GM12878 (cell line): ENCODE measurements around the gene FSTL4. TPM values are rescaled to one million over a fixed set of nuclear protein-coding genes. Genes with fewer than 3 reads are reported as not detected.

Experiments used
- ATAC-seq: fragments of 200-7000 bp; cut with Tn5 transposase; 3 replicates; pipeline ENCODE4 v1.9.1; 2020; ENCODE audit warnings: mild to moderate bottlenecking, moderate library complexity
- BruUV-seq: library from RNA; stranded (reverse); fragments of 400-500 nt; replicated peaks from 2 replicates; lab custom pipeline; 2021; lab: Mats Ljungman, UMichigan
- CTCF ChIA-PET: fragments of 300-600 bp; sonication (Branson Sonifier 250); formaldehyde crosslinking; extraction: SDS; loops from one replicate; lab custom pipeline; 2021; ENCODE audit warnings: inconsistent platforms; lab: Yijun Ruan, JAX
- POLR2A ChIA-PET: fragments of 350-600 bp; formaldehyde crosslinking; extraction: SDS; loops from one replicate; lab custom pipeline; 2021; ENCODE audit warnings: inconsistent platforms; lab: Charles Lee
- RAD21 ChIA-PET: fragments of 300-600 bp; sonication (Branson Sonifier 250); formaldehyde crosslinking; loops from one replicate; lab custom pipeline; 2023; ENCODE audit warnings: antibody characterized with exemption; ENCODE audit not compliant: unreplicated experiment; lab: Charles Lee
- SMC1A ChIA-PET: fragments of 300-600 bp; sonication (Branson Sonifier 250); formaldehyde crosslinking; loops from one replicate; lab custom pipeline; 2023; ENCODE audit not compliant: unreplicated experiment, uncharacterized antibody; lab: Charles Lee
- DNase-seq: peaks from one replicate; pipeline ENCODE4 v3.0.0-alpha.2; 2011; ENCODE audit warnings: low read depth, low spot score
- FAIRE-seq: peaks from 3 replicates; lab custom pipeline; 2011; peaks lifted over from hg19 to GRCh38; lab: Jason Lieb, UNC
- H2AFZ ChIP-seq: 2 replicates; pipeline ENCODE4 v1.6.0; 2011; ENCODE audit warnings: low read depth, low read length, control low read depth; ENCODE audit not compliant: control insufficient read depth
- H3K27ac ChIP-seq: 2 replicates; pipeline ENCODE4 v1.5.1; 2011; ENCODE audit warnings: control low read depth; ENCODE audit not compliant: control insufficient read depth, insufficient read depth
- H3K27me3 ChIP-seq, 2 experiments: replicated peaks in 1 of 2; 2 replicates each; pipeline versions ENCODE4 v1.6.0 to v1.6.1; 2011; ENCODE audit warnings: low read length in 1 of 2; ENCODE audit not compliant: control insufficient read depth in 2 of 2, insufficient read depth in 2 of 2
- H3K36me3 ChIP-seq, 2 experiments: 2 replicates each; pipeline ENCODE4 v1.5.1; 2011; ENCODE audit warnings: low read length in 1 of 2; ENCODE audit not compliant: control insufficient read depth in 2 of 2, insufficient read depth in 2 of 2
- H3K4me1 ChIP-seq: 2 replicates; pipeline ENCODE4 v1.6.1; 2011; ENCODE audit warnings: mild to moderate bottlenecking, low read length, moderate library complexity, mixed read lengths; ENCODE audit not compliant: control insufficient read depth, insufficient read depth
- H3K4me2 ChIP-seq: 2 replicates; pipeline ENCODE4 v1.6.0; 2011; ENCODE audit warnings: control low read depth; ENCODE audit not compliant: control insufficient read depth, insufficient read depth
- H3K4me3 ChIP-seq: fragments of 200-600 bp; sonication (generic); 2 replicates; pipeline ENCODE4 v1.5.1; 2016
- H3K79me2 ChIP-seq: 2 replicates; pipeline ENCODE4 v1.6.0; 2011; ENCODE audit warnings: low read length; ENCODE audit not compliant: control insufficient read depth, insufficient read depth
- H3K9ac ChIP-seq: 2 replicates; pipeline ENCODE4 v1.8.0; 2011; ENCODE audit warnings: low read length, control low read depth, mixed read lengths; ENCODE audit not compliant: control insufficient read depth, insufficient read depth
- H3K9me3 ChIP-seq: replicated peaks from 3 replicates; pipeline ENCODE4 v1.5.1; 2011; ENCODE audit warnings: mild to moderate bottlenecking, low read length; ENCODE audit not compliant: control insufficient read depth, insufficient read depth
- H4K20me1 ChIP-seq: 2 replicates; pipeline ENCODE4 v1.6.0; 2011; ENCODE audit not compliant: control insufficient read depth, insufficient read depth
- CBX3 ChIP-seq: fragments of 200-600 bp; sonication (generic); IDR thresholded peaks from 2 replicates; pipeline ENCODE4 v1.6.1; 2016; ENCODE audit warnings: low read depth, borderline replicate concordance
- FOXM1 ChIP-seq: IDR thresholded peaks from 2 replicates; pipeline ENCODE4 v1.6.1; 2012; ENCODE audit warnings: low read depth, mild to moderate bottlenecking, inconsistent platforms, low read length, moderate library complexity
- JUND ChIP-seq: IDR thresholded peaks from 2 replicates; pipeline ENCODE4 v1.6.1; 2012; ENCODE audit warnings: low read depth, mild to moderate bottlenecking, low read length, improper control_type of control experiment, moderate library complexity
- MEF2B ChIP-seq: fragments of 450-650 bp; IDR thresholded peaks from 2 replicates; pipeline ENCODE4 v1.6.1; 2018; ENCODE audit warnings: mild to moderate bottlenecking, moderate library complexity; ENCODE audit not compliant: partially characterized antibody, poor library complexity, severe bottlenecking
- RFX5 ChIP-seq: IDR thresholded peaks from 2 replicates; pipeline ENCODE4 v1.6.1; 2011; ENCODE audit warnings: low read depth, low read length, improper control_type of control experiment
- SUPT20H ChIP-seq: IDR thresholded peaks from 2 replicates; pipeline ENCODE4 v1.6.1; 2011; ENCODE audit warnings: low read depth, mild to moderate bottlenecking, low read length, moderate library complexity, borderline replicate concordance; ENCODE audit not compliant: control insufficient read depth
- WGBS: methylation state at CpG from one replicate; pipeline ENCODE4 v1.1.6; 2016; ENCODE audit warnings: low lambda C conversion rate; ENCODE audit not compliant: insufficient replicate concordance, insufficient coverage; ENCODE audit errors: missing lambda C conversion rate; 5-methylcytosine and 5-hydroxymethylcytosine counted together
- in situ Hi-C: fragments of 300-500 bp; cut with MboI; formaldehyde crosslinking; loops from 9 replicates; pipeline ENCODE4 v1.14.3; 2018; ENCODE audit warnings: mixed read lengths
- intact Hi-C: fragments of 100-400 bp; cut with micrococcal nuclease; formaldehyde crosslinking; loops from one replicate; pipeline ENCODE4 v1.14.2; 2022; ENCODE audit not compliant: unreplicated experiment
- polyA plus RNA-seq, 11 experiments: library from polyadenylated mRNA; depleted of rRNA in 4 of 11; unstranded in 6 of 11; stranded (reverse) in 5 of 11; fragments of >200 nt; fragmentation: Nextera tagmentation in 4 of 11; fragmentation: Illumina TruSeq in 1 of 11; extraction: Ambion mirVana in 4 of 11; extraction: Trizol in 1 of 11; gene quantifications; 1 replicate in 1 of 11; 2 replicates in 10 of 11; pipeline versions ENCODE4 v1.2.1 to v1.2.3, GENCODE V29; 2011 to 2016; ENCODE audit warnings: inconsistent platforms in 2 of 11, missing spikeins in 2 of 11, low read depth in 1 of 11
- total RNA-seq, 4 experiments: library from RNA; depleted of rRNA in 3 of 4; stranded (reverse); fragments of >200 nt in 3 of 4; fragmentation: Illumina TruSeq in 1 of 4; extraction: Trizol in 1 of 4; gene quantifications; 2 replicates each; pipeline versions ENCODE4 v1.2.1 to v1.2.3, GENCODE V29; 2013 to 2021
- TF ChIP-seq, protein P1 (sequence below): IDR thresholded peaks from 2 replicates; pipeline ENCODE4 v1.6.1; 2012; ENCODE audit warnings: low read depth, low read length, improper control_type of control experiment

The FSTL4 gene
- total and polyA plus RNA-seq, 10 of the 15 experiments (the other 5 are each of a cell fraction or from before 2014, with no cell fraction given), result 0.01 to 0.79 (median 0.21) TPM; not detected in 6

DNA sequence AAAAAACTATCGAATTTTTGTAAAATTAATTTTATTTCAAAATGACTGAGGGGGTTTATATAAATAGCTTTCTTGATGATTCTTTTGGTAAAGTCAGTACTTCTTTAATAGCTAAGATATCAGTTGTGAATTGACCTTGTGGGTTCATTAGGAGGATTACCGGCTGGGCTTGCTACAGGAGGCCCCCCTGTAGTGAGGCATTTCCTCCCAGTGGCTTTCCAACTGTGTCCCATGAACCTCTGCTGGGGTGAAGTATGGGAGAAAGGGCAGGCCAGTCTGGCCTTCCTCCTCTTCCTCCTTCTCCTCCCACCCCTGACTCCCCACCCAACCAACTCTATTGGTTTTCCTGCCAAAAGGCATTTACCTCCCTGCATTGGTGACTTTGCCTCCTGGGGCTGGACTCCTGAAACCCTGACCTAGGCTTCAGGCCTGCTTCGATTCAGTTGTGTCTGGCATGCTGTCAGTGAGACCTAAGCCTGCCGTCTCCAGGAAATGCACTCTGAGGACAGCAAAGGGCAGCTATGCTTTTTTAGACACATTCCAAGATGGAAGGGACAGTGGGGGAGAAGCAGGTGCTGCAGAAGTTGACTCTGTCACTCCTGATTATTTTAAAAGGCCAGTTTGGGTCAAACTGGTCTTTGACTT is 415.8 kb downstream of the FSTL4 start:
- ChIA-PET CTCF (no interaction called here), POLR2A (no interaction called here), SMC1A (interaction anchor here (0.5 to 0.6 kb wide), 2 partner anchors 59 to 883 kb away, joined by 3 read pairs; no protein-coding TSS in a partner anchor), RAD21 (no interaction called here)
- Histone ChIP-seq H4K20me1 (no peaks in the 10 kb centered on the region), H3K4me2 (no peak overlapping the region), H2AFZ (no peak overlapping the region), H3K4me3 (no peak overlapping the region), H3K9ac (no peak overlapping the region), H3K36me3 (no peaks in the 10 kb centered on the region), H3K27me3 (no peaks in the 10 kb centered on the region; a peak in 2 of 4 replicates), H3K4me1 (no peaks in the 10 kb centered on the region), H3K9me3 (no peaks in the 10 kb centered on the region), H3K27ac (no peak overlapping the region), H3K79me2 (no peaks in the 10 kb centered on the region)
- ATAC-seq (no peak), FAIRE-seq (no peak), DNase-seq (no peak)
- no peak for TF ChIP-seq SUPT20H
- TF ChIP-seq FOXM1, result no peak
- TF ChIP-seq, protein P1, sequence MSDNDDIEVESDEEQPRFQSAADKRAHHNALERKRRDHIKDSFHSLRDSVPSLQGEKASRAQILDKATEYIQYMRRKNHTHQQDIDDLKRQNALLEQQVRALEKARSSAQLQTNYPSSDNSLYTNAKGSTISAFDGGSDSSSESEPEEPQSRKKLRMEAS, result no peak
- no peak for TF ChIP-seq RFX5
- TF ChIP-seq MEF2B, result no peak
- in situ Hi-C loops, result no loop called here
- intact Hi-C loops, result no loop called here
- no TSS peak for BruUV-seq
- WGBS, result 42% methylated on average over 4 of the region's 4 CpGs

DNA sequence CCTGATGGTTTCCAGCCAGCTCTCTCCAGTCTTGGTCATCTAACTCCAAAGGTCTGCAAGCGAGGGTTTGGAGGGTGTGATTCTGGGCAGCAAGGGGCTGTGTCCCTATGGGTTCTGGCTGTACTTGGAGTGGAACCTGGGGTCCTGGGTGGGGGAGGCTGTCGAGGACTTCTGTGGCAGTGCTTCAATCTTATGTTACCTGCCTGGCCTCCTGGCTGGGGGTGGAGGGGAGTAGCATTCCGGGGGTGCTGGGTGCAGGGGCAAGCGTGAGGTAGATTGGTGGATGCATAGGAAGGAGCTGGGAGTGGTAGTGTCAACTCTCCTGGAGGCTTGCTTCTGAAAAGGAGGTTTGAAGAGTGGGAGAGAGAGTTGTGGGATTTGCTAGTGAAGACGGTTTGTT is 417.1 kb downstream of the FSTL4 start:
- Histone ChIP-seq H3K27me3 (no peaks in the 10 kb centered on the region; a peak in 2 of 4 replicates), H3K4me3 (no peak overlapping the region), H3K4me1 (no peaks in the 10 kb centered on the region), H3K36me3 (no peaks in the 10 kb centered on the region), H3K27ac (no peak overlapping the region), H3K9ac (no peak overlapping the region), H3K9me3 (no peaks in the 10 kb centered on the region), H3K4me2 (no peak overlapping the region), H2AFZ (no peak overlapping the region), H4K20me1 (no peaks in the 10 kb centered on the region), H3K79me2 (no peaks in the 10 kb centered on the region)
- SMC1A ChIA-PET, result no interaction called here
- no peak for FAIRE-seq
- CTCF ChIA-PET, result no interaction called here
- RAD21 ChIA-PET, result no interaction called here
- intact Hi-C loops, result no loop called here
- DNase-seq, result no peak
- TF ChIP-seq JUND (no peak), CBX3 (no peak)
- no TSS peak for BruUV-seq
- POLR2A ChIA-PET, result no interaction called here
- ATAC-seq, result no peak
- in situ Hi-C loops, result no loop called here
- 9% methylated on average over 5 of the region's 5 CpGs for WGBS
